ENCODE data around the gene TRPT1.

Gene TRPT1

GRCh38 chr11:64268893-64269539 is 43.0 kb upstream of the TRPT1 start:
- peak; percentile 8 for ATAC-seq
- TF ChIP-seq ZNF565 (CRISPR knock-in tag; conservative IDR thresholded peaks at IDR 0.05; ENCODE audit: low read depth) (no peak), PATZ1 (CRISPR knock-in tag; IDR thresholded peaks at IDR 0.05; ENCODE audit: borderline replicate concordance) (peak; percentile 60), PPARA (CRISPR knock-in tag; IDR thresholded peaks at IDR 0.05; ENCODE audit: borderline replicate concordance) (no peak)

- ATAC-seq: peak; percentile 7
- no peak for TF ChIP-seq POU6F1 (CRISPR knock-in tag; IDR thresholded peaks at IDR 0.05; ENCODE audit: borderline replicate concordance, low read depth)
- TF ChIP-seq ESRRG (CRISPR knock-in tag; IDR thresholded peaks at IDR 0.05): no peak
- TF ChIP-seq TCF4 (CRISPR knock-in tag; IDR thresholded peaks at IDR 0.05; ENCODE audit: borderline replicate concordance): 0 out of 2 replicates have a peak, but pooled peaks have one; percentile 40
- no peak for TF ChIP-seq SNAI2 (CRISPR knock-in tag; IDR thresholded peaks at IDR 0.05)
- TF ChIP-seq PPARA (CRISPR knock-in tag; IDR thresholded peaks at IDR 0.05; ENCODE audit: borderline replicate concordance): 0 out of 2 replicates have a peak, but pooled peaks have one; percentile 19
- TF ChIP-seq RARB (CRISPR knock-in tag; IDR thresholded peaks at IDR 0.05): no peak
- TF ChIP-seq CSDC2 (CRISPR knock-in tag; IDR thresholded peaks at IDR 0.05): 0 out of 2 replicates have a peak, but pooled peaks have one; percentile 14
- TF ChIP-seq ZFP30 (CRISPR knock-in tag; IDR thresholded peaks at IDR 0.05): no peak
- TF ChIP-seq TSHZ2 (CRISPR knock-in tag; IDR thresholded peaks at IDR 0.05): no peak
- TF ChIP-seq ZFP3 (CRISPR knock-in tag; IDR thresholded peaks at IDR 0.05): 0 out of 2 replicates have a peak, but pooled peaks have one; percentile 29
- no peak for TF ChIP-seq ZNF565 (CRISPR knock-in tag; conservative IDR thresholded peaks at IDR 0.05; ENCODE audit: low read depth)
- TF ChIP-seq ZNF70 (CRISPR knock-in tag; IDR thresholded peaks at IDR 0.05): no peak
These were observed 42.3 kb upstream of the TRPT1 start for GRCh38 chr11:64268025-64268892.

DNA sequence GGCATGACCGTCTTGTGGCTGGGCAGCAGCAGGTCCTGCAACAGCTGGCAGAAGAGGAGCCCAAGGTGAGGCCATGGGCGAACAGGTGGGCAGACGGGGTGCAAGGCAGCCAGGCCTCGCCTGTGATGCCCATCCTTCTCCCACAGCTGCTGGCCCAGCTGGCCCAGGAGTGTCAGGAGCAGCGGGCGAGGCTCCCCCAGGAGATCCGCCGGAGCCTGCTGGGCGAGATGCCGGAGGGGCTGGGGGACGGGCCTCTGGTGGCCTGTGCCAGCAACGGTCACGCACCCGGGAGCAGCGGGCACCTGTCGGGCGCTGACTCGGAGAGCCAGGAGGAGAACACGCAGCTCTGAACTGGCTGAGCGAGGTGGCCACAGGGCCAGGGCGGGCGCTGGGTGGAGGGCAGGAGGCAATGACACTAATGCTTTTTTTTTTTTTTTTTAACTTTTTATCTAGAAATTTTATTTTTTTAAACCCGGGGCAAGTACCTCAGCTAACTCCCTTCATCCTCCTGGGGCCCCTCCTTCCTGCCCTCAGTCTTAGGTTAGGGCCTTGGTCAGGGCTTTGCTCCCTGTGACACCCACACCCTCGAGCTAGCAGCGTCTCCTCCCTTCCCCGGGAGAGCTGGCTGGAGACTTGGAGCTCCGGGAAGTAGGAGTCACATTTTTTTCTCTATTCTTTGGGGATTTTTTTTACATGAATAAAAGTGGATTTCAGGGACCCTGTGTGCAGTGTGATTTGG is 41.4 kb upstream of the TRPT1 start:
- TF ChIP-seq ZFP30 (CRISPR knock-in tag; IDR thresholded peaks at IDR 0.05): no peak
- no peak for ATAC-seq

- ATAC-seq: no peak
These were observed 40.4 kb upstream of the TRPT1 start for GRCh38 chr11:64266339-64266738.

More at GRCh38 chr11:64266339-64266738, 40.4 kb upstream of the TRPT1 start:
- TF ChIP-seq ZNF70 (CRISPR knock-in tag; IDR thresholded peaks at IDR 0.05) (no peak), ISL1 (CRISPR knock-in tag; IDR thresholded peaks at IDR 0.05) (no peak), ESRRG (CRISPR knock-in tag; IDR thresholded peaks at IDR 0.05) (no peak), ZFP30 (CRISPR knock-in tag; IDR thresholded peaks at IDR 0.05) (no peak), TCF4 (CRISPR knock-in tag; IDR thresholded peaks at IDR 0.05; ENCODE audit: borderline replicate concordance) (no peak), PPARA (CRISPR knock-in tag; IDR thresholded peaks at IDR 0.05; ENCODE audit: borderline replicate concordance) (no peak), ZNF565 (CRISPR knock-in tag; conservative IDR thresholded peaks at IDR 0.05; ENCODE audit: low read depth) (no peak), POU6F1 (CRISPR knock-in tag; IDR thresholded peaks at IDR 0.05; ENCODE audit: borderline replicate concordance, low read depth) (no peak)
- TF ChIP-seq, protein P1, sequence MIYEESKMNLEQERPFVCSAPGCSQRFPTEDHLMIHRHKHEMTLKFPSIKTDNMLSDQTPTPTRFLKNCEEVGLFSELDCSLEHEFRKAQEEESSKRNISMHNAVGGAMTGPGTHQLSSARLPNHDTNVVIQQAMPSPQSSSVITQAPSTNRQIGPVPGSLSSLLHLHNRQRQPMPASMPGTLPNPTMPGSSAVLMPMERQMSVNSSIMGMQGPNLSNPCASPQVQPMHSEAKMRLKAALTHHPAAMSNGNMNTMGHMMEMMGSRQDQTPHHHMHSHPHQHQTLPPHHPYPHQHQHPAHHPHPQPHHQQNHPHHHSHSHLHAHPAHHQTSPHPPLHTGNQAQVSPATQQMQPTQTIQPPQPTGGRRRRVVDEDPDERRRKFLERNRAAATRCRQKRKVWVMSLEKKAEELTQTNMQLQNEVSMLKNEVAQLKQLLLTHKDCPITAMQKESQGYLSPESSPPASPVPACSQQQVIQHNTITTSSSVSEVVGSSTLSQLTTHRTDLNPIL (CRISPR knock-in tag; IDR thresholded peaks at IDR 0.05; ENCODE audit: low read depth): no peak
- TF ChIP-seq, protein P2, sequence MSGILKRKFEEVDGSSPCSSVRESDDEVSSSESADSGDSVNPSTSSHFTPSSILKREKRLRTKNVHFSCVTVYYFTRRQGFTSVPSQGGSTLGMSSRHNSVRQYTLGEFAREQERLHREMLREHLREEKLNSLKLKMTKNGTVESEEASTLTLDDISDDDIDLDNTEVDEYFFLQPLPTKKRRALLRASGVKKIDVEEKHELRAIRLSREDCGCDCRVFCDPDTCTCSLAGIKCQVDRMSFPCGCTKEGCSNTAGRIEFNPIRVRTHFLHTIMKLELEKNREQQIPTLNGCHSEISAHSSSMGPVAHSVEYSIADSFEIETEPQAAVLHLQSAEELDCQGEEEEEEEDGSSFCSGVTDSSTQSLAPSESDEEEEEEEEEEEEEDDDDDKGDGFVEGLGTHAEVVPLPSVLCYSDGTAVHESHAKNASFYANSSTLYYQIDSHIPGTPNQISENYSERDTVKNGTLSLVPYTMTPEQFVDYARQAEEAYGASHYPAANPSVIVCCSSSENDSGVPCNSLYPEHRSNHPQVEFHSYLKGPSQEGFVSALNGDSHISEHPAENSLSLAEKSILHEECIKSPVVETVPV (CRISPR knock-in tag; IDR thresholded peaks at IDR 0.05): no peak
